ENCODE data around the gene ZCCHC2. TPM values are rescaled to one million over a fixed set of nuclear protein-coding genes. Genes with fewer than 3 reads are reported as not detected.

The ZCCHC2 gene
- total and polyA plus RNA-seq, 2 experiments from 2014 or later: 3.3 to 14.9 TPM

DNA sequence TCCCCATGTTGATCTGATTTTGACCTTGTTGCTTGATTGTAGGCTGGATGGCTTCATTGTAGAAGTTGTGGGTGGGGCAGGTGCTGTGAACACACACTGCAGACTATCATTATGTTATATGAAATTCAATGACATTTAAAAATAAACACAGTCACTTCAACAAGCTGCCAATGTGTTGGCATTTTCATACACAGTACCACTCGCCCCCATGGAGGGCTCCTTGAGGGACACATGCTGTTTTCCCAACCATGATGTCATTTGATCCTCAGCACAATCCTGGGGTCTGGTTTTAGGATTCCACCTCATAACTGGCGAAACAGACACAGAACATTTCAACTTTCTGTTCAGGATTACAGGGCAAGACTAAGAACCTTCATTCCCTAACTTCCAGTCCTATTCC lies 86.9 kb downstream of the ZCCHC2 start:
- Histone ChIP-seq H2AFZ (no peak overlapping the region), H3K4me1 (ENCODE audit: insufficient read depth) (peaks cover 9% of the 10 kb centered on the region), H3K36me3 (replicated peaks; ENCODE audit: insufficient read depth, low read depth) (no peaks in the 10 kb centered on the region), H4K20me1 (ENCODE audit: insufficient read depth, poor library complexity, severe bottlenecking) (no peaks in the 10 kb centered on the region), H3K27ac (no peak overlapping the region), H3K9me2 (replicated peaks; ENCODE audit: insufficient read depth) (no peaks in the 10 kb centered on the region), H3K27me3 (no peaks in the 10 kb centered on the region), H3K9me3 (ENCODE audit: low read depth) (no peaks in the 10 kb centered on the region), H3K4me3 (no peak overlapping the region), H3K79me2 (no peaks in the 10 kb centered on the region), H3K4me2 (no peak overlapping the region)
- no peak for DNase-seq (ENCODE audit: low spot score)
- WGBS (ENCODE audit: low lambda C conversion rate, missing lambda C conversion rate): 66% methylated on average over 2 of the region's 2 CpGs
- TF ChIP-seq EZH2 (IDR thresholded peaks at IDR 0.05; ENCODE audit: borderline replicate concordance): no peak
- TF ChIP-seq, protein P1, sequence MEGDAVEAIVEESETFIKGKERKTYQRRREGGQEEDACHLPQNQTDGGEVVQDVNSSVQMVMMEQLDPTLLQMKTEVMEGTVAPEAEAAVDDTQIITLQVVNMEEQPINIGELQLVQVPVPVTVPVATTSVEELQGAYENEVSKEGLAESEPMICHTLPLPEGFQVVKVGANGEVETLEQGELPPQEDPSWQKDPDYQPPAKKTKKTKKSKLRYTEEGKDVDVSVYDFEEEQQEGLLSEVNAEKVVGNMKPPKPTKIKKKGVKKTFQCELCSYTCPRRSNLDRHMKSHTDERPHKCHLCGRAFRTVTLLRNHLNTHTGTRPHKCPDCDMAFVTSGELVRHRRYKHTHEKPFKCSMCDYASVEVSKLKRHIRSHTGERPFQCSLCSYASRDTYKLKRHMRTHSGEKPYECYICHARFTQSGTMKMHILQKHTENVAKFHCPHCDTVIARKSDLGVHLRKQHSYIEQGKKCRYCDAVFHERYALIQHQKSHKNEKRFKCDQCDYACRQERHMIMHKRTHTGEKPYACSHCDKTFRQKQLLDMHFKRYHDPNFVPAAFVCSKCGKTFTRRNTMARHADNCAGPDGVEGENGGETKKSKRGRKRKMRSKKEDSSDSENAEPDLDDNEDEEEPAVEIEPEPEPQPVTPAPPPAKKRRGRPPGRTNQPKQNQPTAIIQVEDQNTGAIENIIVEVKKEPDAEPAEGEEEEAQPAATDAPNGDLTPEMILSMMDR (IDR thresholded peaks at IDR 0.05; ENCODE audit: poor library complexity): no peak
- no peak for TF ChIP-seq EZH2phosphoT487 (IDR thresholded peaks at IDR 0.05; ENCODE audit: low read depth, severe bottlenecking, unreplicated experiment)

DNA sequence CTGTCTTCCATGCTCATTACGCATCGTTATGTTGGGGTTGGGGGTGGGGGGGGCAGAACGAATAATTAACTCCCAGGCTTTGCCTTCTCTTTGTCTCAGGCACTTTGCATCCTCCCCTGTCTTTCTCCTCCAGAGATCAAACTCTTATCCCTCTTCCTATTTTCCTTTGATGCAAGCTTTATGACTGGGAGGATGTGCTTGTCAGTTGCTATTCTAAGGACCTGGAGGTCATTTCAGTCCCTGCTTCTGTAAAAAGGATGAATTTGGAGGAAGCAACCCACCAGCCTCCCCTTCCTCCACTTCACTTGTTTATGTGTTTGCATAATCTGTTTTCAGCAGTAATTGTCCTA lies 87.5 kb downstream of the ZCCHC2 start:
- Histone ChIP-seq H3K4me2 (peak overlapping the region; percentile 71), H3K27ac (no peak overlapping the region), H3K4me1 (ENCODE audit: insufficient read depth) (peaks cover 9% of the 10 kb centered on the region), H4K20me1 (ENCODE audit: insufficient read depth, poor library complexity, severe bottlenecking) (no peaks in the 10 kb centered on the region), H3K4me3 (no peak overlapping the region), H3K79me2 (no peaks in the 10 kb centered on the region), H3K27me3 (no peaks in the 10 kb centered on the region), H2AFZ (peak overlapping the region; percentile 71), H3K36me3 (replicated peaks; ENCODE audit: insufficient read depth, low read depth) (no peaks in the 10 kb centered on the region), H3K9me2 (replicated peaks; ENCODE audit: insufficient read depth) (no peaks in the 10 kb centered on the region), H3K9me3 (ENCODE audit: low read depth) (no peaks in the 10 kb centered on the region)
- WGBS (ENCODE audit: low lambda C conversion rate, missing lambda C conversion rate): 36% methylated on average over 3 of the region's 3 CpGs
- no peak for DNase-seq (ENCODE audit: low spot score)
- TF ChIP-seq EZH2phosphoT487 (IDR thresholded peaks at IDR 0.05; ENCODE audit: low read depth, severe bottlenecking, unreplicated experiment) (no peak), EZH2 (IDR thresholded peaks at IDR 0.05; ENCODE audit: borderline replicate concordance) (no peak)
- TF ChIP-seq, protein P1 (IDR thresholded peaks at IDR 0.05; ENCODE audit: poor library complexity): no peak

GRCh38 chr18:62610701-62611411 lies 88.0 kb downstream of the ZCCHC2 start:
- no peaks in the 10 kb centered on the region for H3K9me3 ChIP-seq (ENCODE audit: low read depth)
- H3K27ac ChIP-seq: no peak overlapping the region
- no peaks in the 10 kb centered on the region for H3K9me2 ChIP-seq (replicated peaks; ENCODE audit: insufficient read depth)
- H3K27me3 ChIP-seq: no peaks in the 10 kb centered on the region
- H3K79me2 ChIP-seq: no peaks in the 10 kb centered on the region
- peaks cover 9% of the 10 kb centered on the region for H3K4me1 ChIP-seq (ENCODE audit: insufficient read depth)
- H4K20me1 ChIP-seq (ENCODE audit: insufficient read depth, poor library complexity, severe bottlenecking): no peaks in the 10 kb centered on the region
- H3K36me3 ChIP-seq (replicated peaks; ENCODE audit: insufficient read depth, low read depth): no peaks in the 10 kb centered on the region
- peak overlapping the region; percentile 71 for H3K4me2 ChIP-seq
- TF ChIP-seq EZH2 (IDR thresholded peaks at IDR 0.05; ENCODE audit: borderline replicate concordance) (no peak), EZH2phosphoT487 (IDR thresholded peaks at IDR 0.05; ENCODE audit: low read depth, severe bottlenecking, unreplicated experiment) (no peak)
- TF ChIP-seq, protein P1 (IDR thresholded peaks at IDR 0.05; ENCODE audit: poor library complexity): no peak
- no peak for DNase-seq (ENCODE audit: low spot score)
- 25% methylated on average over 24 of the region's 24 CpGs for WGBS (ENCODE audit: low lambda C conversion rate, missing lambda C conversion rate)
- H2AFZ ChIP-seq: peak overlapping the region; percentile 71
- H3K4me3 ChIP-seq: no peak overlapping the region

Measured in hepatocyte (in vitro differentiated cells).